GM12892 (cell line): ENCODE measurements around the gene BABAM2.

Experiments used
- POLR2A ChIP-seq: IDR thresholded peaks from 2 replicates; pipeline ENCODE4 v1.6.1; 2011; ENCODE audit warnings: low read depth, low read length, control low read depth
- POLR2AphosphoS5 ChIP-seq: IDR thresholded peaks from 2 replicates; pipeline ENCODE4 v1.6.1; 2011; ENCODE audit warnings: low read depth, low read length, control low read depth

GRCh38 chr2:28009732-28010131, 119.2 kb downstream of the BABAM2 start:
- TF ChIP-seq POLR2A (no peak), POLR2AphosphoS5 (no peak)
